ENCODE measurements around the gene RCSD1.

DNA sequence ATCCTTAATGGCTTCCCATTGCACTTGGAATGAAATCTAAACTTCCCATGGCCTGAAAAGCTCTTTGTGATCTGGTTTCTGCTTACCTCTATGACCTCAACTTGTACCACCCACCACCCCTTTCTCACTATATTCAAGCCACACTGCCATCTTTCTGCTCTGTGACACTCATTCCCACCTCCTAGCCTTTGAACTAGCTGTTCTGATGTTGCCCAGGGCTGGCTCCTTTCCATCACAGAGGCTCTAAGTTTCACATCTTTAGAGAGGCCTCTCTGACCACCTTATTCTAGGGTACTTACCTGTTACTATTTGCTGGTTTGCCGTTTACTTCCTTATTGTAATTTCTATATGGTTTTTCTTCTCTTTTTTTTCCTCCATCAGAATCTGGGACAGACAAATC lies 96.0 kb downstream of the RCSD1 start:
- TF ChIP-seq, protein P1, sequence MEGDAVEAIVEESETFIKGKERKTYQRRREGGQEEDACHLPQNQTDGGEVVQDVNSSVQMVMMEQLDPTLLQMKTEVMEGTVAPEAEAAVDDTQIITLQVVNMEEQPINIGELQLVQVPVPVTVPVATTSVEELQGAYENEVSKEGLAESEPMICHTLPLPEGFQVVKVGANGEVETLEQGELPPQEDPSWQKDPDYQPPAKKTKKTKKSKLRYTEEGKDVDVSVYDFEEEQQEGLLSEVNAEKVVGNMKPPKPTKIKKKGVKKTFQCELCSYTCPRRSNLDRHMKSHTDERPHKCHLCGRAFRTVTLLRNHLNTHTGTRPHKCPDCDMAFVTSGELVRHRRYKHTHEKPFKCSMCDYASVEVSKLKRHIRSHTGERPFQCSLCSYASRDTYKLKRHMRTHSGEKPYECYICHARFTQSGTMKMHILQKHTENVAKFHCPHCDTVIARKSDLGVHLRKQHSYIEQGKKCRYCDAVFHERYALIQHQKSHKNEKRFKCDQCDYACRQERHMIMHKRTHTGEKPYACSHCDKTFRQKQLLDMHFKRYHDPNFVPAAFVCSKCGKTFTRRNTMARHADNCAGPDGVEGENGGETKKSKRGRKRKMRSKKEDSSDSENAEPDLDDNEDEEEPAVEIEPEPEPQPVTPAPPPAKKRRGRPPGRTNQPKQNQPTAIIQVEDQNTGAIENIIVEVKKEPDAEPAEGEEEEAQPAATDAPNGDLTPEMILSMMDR (IDR thresholded peaks at IDR 0.05) = no peak
- TF ChIP-seq POLR2A (IDR thresholded peaks at IDR 0.05) = no peak

Measured in thyroid gland (tissue), 4 donors.